GM12872 (cell line): Measurements from ENCODE around the gene TTC33.

Experiments
- CTCF ChIP-seq: IDR thresholded peaks from 3 replicates; pipeline ENCODE4 v1.5.1; 2011; ENCODE audit warnings: low read depth, mild to moderate bottlenecking, low read length, moderate library complexity; ENCODE audit not compliant: insufficient read depth

Gene TTC33

GRCh38 chr5:40755407-40756365 is at the start of gene TTC33:
TTC33 (minus strand) TSS chr5:40755961; CDS start chr5:40747018, 8,943 bp downstream.
- TF ChIP-seq CTCF, result peak; percentile 70

GRCh38 chr5:40801771-40802562 is 46.2 kb upstream of the TTC33 start:
- no peak for TF ChIP-seq CTCF

GRCh38 chr5:40799258-40799657 is 43.5 kb upstream of the TTC33 start:
- no peak for TF ChIP-seq CTCF

- TF ChIP-seq CTCF, result no peak
These were observed 43.0 kb upstream of the TTC33 start for GRCh38 chr5:40798801-40799210.

- peak; percentile 64; the same call in 2 of the 3 replicates for TF ChIP-seq CTCF
These were observed 42.4 kb upstream of the TTC33 start, which contains the start of gene PRKAA1 for GRCh38 chr5:40798012-40798800. PRKAA1 (minus strand) TSS chr5:40798374; CDS start chr5:40798189, 185 bp downstream.

GRCh38 chr5:40797273-40798011 is 41.7 kb upstream of the TTC33 start:
- TF ChIP-seq CTCF, result no peak
